ENCODE data around the gene MREG.

MREG gene

GRCh38 chr2:215915441-215915840, 97.9 kb downstream of the MREG start:
- DNase-seq = no peak

- no peak for DNase-seq
Measured at GRCh38 chr2:215914777-215915165, 98.6 kb downstream of the MREG start.

GRCh38 chr2:215914054-215914776, 99.1 kb downstream of the MREG start:
- no peak for DNase-seq

GRCh38 chr2:215912299-215912842, 101.0 kb downstream of the MREG start:
- DNase-seq = no peak

- DNase-seq = no peak
Measured at GRCh38 chr2:215911301-215912085, 101.9 kb downstream of the MREG start.

- no peak for DNase-seq
Measured at GRCh38 chr2:215910180-215910579, 103.2 kb downstream of the MREG start.

GRCh38 chr2:215907147-215907546, 106.2 kb downstream of the MREG start:
- no peak for DNase-seq

GRCh38 chr2:215906458-215906857, 106.9 kb downstream of the MREG start:
- no peak for DNase-seq

- DNase-seq = no peak
Measured at GRCh38 chr2:215905691-215906090, 107.7 kb downstream of the MREG start.

GRCh38 chr2:215904101-215904500, 109.2 kb downstream of the MREG start:
- DNase-seq = no peak

- DNase-seq = no peak
Measured at GRCh38 chr2:215903203-215903602, 110.1 kb downstream of the MREG start.

- no peak for DNase-seq
Measured at GRCh38 chr2:215901796-215902195, 111.6 kb downstream of the MREG start.

- DNase-seq = no peak
Measured at GRCh38 chr2:215900843-215901242, 112.5 kb downstream of the MREG start.

- no peak for DNase-seq
Measured at GRCh38 chr2:215900203-215900611, 113.1 kb downstream of the MREG start.

- no peak for DNase-seq
Measured at GRCh38 chr2:215899141-215900074, 113.9 kb downstream of the MREG start.

- no peak for DNase-seq
Measured at GRCh38 chr2:215898363-215898762, 115.0 kb downstream of the MREG start.

GRCh38 chr2:215896921-215897320, 116.4 kb downstream of the MREG start:
- DNase-seq = no peak

GRCh38 chr2:215895330-215895729, 118.0 kb downstream of the MREG start:
- DNase-seq = no peak

All from NCI-H187 (cell line).